ENCODE data around the gene SPTBN4.

The SPTBN4 gene

GRCh38 chr19:40565910-40566495, 99.2 kb downstream of the SPTBN4 start:
- DNase-seq (ENCODE audit: low read depth) = no peak

GRCh38 chr19:40567040-40567749, 100.4 kb downstream of the SPTBN4 start:
- no peak for DNase-seq (ENCODE audit: low read depth)

DNA sequence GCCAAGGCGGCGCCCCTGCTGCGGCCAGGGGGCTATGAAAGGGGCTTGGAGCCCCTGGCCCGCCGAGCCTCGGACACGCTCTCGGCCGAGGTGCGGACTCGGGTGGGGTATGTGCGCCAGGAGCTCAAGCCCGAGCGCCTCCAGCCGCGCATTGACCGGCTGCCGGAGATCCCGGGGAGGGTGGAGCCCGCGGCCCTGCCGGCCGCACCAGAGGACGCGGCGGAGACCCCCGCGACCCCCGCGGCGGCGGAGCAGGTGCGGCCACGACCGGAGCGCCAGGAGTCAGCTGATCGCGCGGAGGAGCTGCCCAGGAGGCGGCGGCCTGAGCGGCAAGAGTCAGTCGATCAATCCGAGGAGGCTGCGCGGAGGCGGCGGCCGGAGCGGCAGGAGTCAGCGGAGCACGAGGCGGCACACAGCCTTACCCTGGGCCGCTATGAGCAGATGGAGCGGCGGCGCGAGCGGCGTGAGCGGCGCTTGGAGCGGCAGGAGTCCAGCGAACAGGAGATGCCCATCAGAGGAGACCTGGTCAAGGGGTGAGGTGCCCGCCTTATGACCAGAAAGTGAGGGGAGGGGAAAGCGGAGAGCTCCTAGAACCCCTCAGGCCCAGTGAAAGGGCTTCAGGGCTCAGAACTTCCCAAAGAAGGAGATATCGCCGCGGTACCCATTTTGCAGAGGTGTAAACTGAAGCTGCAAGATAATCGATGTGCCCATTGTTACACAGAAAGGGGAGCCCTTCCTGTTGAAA, 101.1 kb downstream of the SPTBN4 start:
- DNase-seq (ENCODE audit: low read depth) = no peak

DNA sequence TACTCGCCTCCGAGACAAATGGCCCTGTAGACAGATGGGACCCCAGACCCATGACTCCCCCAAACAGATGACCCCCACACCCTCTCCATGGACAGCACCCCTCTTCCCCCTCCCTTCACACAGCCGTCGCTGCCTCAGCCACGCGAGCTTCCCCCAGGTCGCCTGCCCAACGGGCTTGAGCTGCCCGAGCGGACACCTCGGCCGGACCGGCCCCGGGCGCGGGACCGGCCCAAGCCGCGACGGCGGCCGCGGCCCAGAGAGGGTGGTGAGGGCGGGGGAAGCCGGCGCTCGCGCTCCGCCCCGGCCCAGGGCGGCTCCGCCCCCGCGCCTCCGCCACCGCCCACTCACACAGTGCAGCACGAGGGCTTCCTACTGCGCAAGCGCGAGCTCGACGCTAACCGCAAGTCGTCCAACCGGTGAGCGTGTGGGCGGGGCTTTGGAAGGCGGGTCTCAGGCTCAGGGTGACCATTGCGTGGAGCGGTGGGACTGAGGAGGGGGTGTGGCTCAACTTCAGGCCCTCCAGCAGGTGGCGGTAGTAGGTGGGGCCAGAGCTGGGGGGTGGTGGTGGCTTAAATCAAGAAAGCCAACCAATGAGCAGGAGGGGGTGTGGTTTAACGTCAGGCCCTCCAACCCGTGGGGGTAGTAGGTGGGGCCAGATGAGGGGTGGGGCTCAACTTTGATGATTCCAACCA, 103.7 kb downstream of the SPTBN4 start:
- DNase-seq (ENCODE audit: low read depth) = peak; percentile 89

DNA sequence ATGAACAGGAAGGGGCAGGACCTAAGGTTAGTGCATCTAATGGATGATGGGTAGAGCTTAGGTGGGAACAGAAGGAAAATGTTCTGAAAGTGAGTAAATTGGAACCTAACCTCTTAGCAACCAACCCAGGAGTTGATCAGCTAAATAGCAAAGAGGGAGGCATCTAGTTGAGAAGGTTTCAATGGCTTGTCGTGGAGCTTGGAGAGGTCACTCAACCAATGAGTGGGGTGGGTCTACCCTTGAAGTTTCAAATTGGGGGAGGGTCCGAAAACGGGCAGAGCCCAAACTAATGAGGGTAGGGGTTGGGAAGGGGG, 104.2 kb downstream of the SPTBN4 start:
- no peak for DNase-seq (ENCODE audit: low read depth)

DNA sequence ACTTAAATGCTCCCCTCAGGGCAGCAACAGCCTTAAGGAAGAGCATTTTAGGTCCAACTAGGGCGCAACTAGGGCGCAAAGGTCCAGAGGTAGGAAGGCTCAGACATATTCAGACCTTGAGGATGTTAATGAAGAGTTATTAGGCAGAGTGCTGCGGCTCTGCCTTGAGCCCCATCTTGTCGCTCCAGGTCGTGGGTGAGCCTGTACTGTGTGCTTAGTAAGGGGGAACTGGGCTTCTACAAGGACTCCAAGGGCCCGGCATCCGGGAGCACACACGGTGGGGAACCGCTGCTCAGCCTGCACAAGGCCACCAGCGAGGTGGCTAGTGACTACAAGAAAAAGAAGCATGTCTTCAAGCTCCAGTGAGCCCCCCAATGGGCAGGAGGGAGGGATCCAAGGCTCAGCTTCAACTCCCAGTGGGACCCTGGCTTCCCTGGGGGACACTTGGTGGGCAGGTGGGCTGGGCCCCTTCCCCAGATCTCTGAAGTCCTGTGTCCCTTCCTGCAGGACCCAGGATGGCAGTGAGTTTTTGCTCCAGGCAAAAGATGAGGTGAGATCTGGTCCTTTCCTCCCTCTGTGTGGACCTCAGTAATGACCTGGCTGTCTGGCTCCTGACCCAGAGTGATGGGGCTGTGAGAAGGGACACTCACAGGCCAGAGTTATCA, 105.2 kb downstream of the SPTBN4 start:
- DNase-seq (ENCODE audit: low read depth) = no peak

DNA sequence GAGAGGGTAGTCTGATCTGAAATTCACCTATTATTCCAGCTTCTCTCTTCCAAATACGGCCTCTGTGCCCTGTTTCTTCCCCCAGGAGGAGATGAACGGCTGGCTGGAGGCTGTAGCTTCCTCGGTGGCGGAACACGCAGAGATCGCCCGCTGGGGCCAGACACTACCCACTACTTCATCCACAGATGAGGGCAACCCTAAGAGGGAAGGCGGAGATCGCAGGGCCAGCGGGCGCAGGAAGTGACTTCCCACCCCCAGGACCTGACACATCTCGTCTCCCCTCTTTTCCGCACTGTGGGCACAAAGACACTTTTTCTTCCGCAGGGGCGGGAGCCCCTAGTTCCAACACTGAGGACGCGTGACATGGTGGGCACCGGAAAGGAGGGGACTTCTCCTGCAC, 108.5 kb downstream of the SPTBN4 start:
- no peak for DNase-seq (ENCODE audit: low read depth)

DNA sequence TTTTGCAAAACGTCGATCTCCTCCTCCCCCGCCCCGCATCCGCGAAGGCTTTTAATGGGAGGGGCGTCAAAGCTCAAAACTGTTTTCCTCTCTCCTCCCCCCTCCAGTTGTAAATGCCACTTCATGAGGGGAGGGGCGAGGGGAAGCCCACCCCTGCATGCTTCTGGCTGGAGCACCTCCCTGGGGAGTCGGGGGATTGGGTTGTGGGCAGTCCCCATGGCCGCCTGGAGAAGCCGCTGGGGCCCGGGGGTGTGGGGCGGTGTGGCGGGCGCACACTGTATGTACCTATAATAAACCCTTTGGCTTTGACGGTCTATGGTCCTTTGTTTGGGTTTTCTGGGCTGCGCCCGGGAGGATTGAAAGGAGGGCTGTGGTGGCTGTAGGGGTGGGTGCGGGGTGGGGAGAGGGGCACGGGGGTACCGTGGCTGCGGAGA, 109.4 kb downstream of the SPTBN4 start:
- DNase-seq (ENCODE audit: low read depth) = peak; percentile 11

GRCh38 chr19:40576585-40577451, 110.0 kb downstream of the SPTBN4 start, which contains the start of gene SHKBP1:
Gene SHKBP1, plus strand, starts transcription at chr19:40576873. Its CDS starts 27 bp downstream, at chr19:40576900.
- peak; percentile 87 for DNase-seq (ENCODE audit: low read depth)

DNA sequence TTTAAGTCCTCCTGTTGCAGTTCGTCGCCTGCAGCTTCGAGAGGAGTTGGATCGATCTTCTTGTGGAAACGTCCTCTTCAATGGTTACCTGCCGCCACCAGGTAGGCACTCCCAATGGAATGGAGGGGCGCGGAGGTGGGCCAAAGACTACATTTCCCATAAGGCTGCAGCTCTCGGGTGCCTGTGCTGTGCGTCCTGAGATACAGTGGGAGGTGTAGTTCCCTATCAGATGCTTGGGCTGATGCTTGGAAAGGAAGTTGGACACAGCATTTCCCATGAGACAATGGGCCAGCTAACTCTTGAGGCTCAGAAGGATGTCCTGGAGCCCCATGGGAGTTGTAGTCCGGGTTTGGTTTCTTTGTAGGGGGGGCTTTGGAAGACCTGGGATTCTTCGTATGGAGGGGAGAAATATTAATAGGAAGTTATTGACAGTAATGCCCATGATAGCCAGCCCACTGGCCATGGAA, 111.7 kb downstream of the SPTBN4 start:
- no peak for DNase-seq (ENCODE audit: low read depth)

DNA sequence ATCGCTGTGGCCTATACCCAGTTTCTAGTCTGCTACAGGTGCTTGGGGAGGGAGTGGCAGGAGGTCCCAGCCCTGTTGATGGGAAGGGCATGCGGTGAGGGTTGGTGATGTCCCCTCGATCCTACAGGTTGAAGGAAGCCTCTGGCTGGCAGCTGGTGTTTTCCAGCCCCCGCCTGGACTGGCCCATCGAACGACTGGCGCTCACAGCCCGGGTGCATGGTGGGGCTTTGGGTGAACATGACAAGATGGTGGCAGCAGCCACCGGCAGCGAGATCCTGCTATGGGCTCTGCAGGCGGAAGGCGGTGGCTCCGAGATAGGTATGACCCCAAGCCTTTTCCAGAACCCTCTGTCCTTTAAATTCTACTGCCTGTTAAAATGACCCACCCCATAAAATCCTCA, 113.8 kb downstream of the SPTBN4 start:
- no peak for DNase-seq (ENCODE audit: low read depth)

DNA sequence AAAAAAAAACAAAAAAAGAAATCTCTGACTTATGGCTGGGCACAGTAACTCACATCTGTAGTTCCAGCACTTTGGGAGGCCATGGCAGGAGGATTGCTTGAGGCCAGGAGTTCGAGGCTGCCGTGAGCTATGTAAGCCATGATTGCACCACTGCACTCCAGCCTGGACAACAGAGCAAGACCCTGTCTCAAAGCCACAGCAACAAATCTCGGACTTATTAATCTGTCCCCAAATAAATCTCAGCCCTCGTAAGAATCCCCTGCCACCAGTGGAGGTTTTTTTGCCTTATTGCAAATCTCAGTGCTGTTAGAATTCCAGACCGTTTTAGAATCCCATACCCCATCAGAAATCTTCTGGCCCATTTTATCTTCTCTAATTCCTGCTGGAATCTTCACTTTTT, 114.7 kb downstream of the SPTBN4 start:
- DNase-seq (ENCODE audit: low read depth) = no peak

GRCh38 chr19:40582467-40582866, 115.7 kb downstream of the SPTBN4 start:
- DNase-seq (ENCODE audit: low read depth) = no peak

DNA sequence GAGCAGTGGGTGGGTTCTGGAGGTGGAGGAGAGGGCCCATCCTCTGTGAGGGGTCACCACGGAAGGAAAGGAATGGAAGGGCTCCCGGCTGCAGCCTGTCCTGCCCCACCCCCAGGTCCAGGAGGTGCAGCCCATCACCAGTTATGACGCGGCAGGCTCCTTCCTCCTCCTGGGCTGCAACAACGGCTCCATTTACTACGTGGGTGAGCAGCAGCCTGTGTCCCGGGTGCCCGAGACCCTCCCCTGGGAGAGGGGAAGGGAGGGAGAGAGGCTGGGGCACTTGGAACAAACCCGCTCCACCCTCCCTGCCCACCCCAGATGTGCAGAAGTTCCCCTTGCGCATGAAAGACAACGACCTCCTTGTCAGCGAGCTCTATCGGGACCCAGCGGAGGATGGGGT, 116.5 kb downstream of the SPTBN4 start:
- no peak for DNase-seq (ENCODE audit: low read depth)

DNA sequence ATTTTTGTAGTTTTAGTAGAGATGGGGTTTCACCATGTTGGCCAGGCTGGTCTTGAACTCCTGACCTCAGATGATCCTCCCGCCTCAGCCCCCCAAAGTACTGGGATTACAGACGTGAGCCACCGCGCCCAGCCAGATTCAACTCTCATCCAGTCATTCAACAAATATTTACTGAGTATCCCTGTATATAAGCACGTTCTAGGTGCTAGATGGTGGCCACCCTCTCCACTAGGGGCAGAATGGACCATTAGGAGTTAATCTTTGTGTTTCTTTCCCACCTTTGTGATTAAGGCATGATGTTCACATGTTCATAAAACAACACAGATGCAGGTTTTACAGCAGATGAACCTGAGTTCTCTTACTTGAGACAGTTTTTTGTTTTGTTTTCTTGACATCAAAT, 117.2 kb downstream of the SPTBN4 start:
- no peak for DNase-seq (ENCODE audit: low read depth)

GRCh38 chr19:40585241-40585981, 118.6 kb downstream of the SPTBN4 start:
- DNase-seq (ENCODE audit: low read depth) = no peak

- DNase-seq (ENCODE audit: low read depth) = no peak
Measured at GRCh38 chr19:40585982-40586422, 119.2 kb downstream of the SPTBN4 start.

- DNase-seq (ENCODE audit: low read depth) = no peak
Measured at GRCh38 chr19:40586611-40587010, 119.8 kb downstream of the SPTBN4 start.

GRCh38 chr19:40588110-40588854, 121.5 kb downstream of the SPTBN4 start:
- DNase-seq (ENCODE audit: low read depth) = no peak
